Heart left ventricle (tissue), 16 donors: ENCODE measurements around the gene FCN1. TPM values are rescaled to one million over a fixed set of nuclear protein-coding genes. Genes with fewer than 3 reads are reported as not detected.

Experiments used
- ATAC-seq, 4 donors: fragments of 200-7000 bp; cut with Tn5 transposase; one replicate each; pipeline ENCODE4 v1.9.1; 2020 to 2022; ENCODE audit warnings: moderate library complexity in 4 of 4, mild to moderate bottlenecking in 3 of 4, moderate number of reproducible peaks in 1 of 4
- DNase-seq, 5 donors: peaks; one replicate each; pipeline ENCODE4 v3.0.0-alpha.2; 2020
- H3K27ac ChIP-seq, 12 donors: fragments of 200-600 bp; sonication (generic) in 4 of 12; one replicate each; pipeline versions ENCODE4 v1.5.0 to v1.8.0; 2016 to 2022; ENCODE audit warnings: mild to moderate bottlenecking in 2 of 12
- H3K27me3 ChIP-seq, 9 donors: fragments of 200-600 bp; sonication (generic) in 2 of 9; one replicate each; pipeline versions ENCODE4 v1.5.1 to v1.8.0; 2016 to 2022; ENCODE audit warnings: mild to moderate bottlenecking in 3 of 9
- H3K36me3 ChIP-seq, 9 donors: fragments of 200-600 bp; sonication (generic) in 2 of 9; one replicate each; pipeline versions ENCODE4 v1.5.0 to v1.8.0; 2018 to 2022; ENCODE audit warnings: mild to moderate bottlenecking in 2 of 9
- H3K4me1 ChIP-seq, 12 donors: fragments of 200-600 bp; sonication (generic) in 4 of 12; one replicate each; pipeline versions ENCODE4 v1.5.0 to v1.8.0; 2016 to 2022; ENCODE audit warnings: mild to moderate bottlenecking in 3 of 12
- H3K4me3 ChIP-seq, 12 donors: fragments of 200-600 bp; sonication (generic) in 4 of 12; one replicate each; pipeline versions ENCODE4 v1.5.0 to v1.8.0; 2017 to 2022; ENCODE audit warnings: mild to moderate bottlenecking in 9 of 12, moderate library complexity in 4 of 12
- H3K9me3 ChIP-seq, 12 donors: fragments of 200-600 bp; sonication (generic) in 4 of 12; one replicate each; pipeline versions ENCODE4 v1.5.0 to v1.8.0; 2016 to 2022; ENCODE audit warnings: mild to moderate bottlenecking in 1 of 12
- CTCF ChIP-seq, 12 donors: fragments of 200-600 bp; sonication (generic) in 4 of 12; IDR thresholded peaks; one replicate each; pipeline versions ENCODE4 v1.5.0 to v1.8.0; 2018 to 2022; ENCODE audit warnings: antibody characterized with exemption in 12 of 12, mild to moderate bottlenecking in 5 of 12
- POLR2A ChIP-seq, 2 donors: fragments of 450-650 bp; IDR thresholded peaks; one replicate each; pipeline ENCODE4 v1.6.1; 2017; ENCODE audit warnings: antibody characterized with exemption in 2 of 2, mild to moderate bottlenecking in 2 of 2, moderate library complexity in 2 of 2
- WGBS, 4 donors: extraction: QIAGEN DNeasy Blood & Tissue Kit in 2 of 4; methylation state at CpG; one replicate each; pipeline versions ENCODE4 v1.1.5 to v1.1.7; 2013 to 2018; 5-methylcytosine and 5-hydroxymethylcytosine counted together
- intact Hi-C, 10 donors: fragments of 100-400 bp; cut with DNase I; formaldehyde crosslinking; loops; one replicate each; pipeline versions ENCODE4 v1.11.1 to v1.14.2; 2022
- polyA plus RNA-seq, 2 donors: library from polyadenylated mRNA; stranded (reverse); fragments of 200-250 nt; gene quantifications; one replicate each; pipeline ENCODE4 v1.2.3, GENCODE V29; 2013
- total RNA-seq, 9 donors: library from RNA; depleted of rRNA in 2 of 9; stranded (reverse); fragments of >200 nt in 2 of 9; fragmentation: NEBNext Ultra II Directional in 3 of 9; extraction: Animal tissue kit (Norgen Biotek cat#: 25700) in 3 of 9; gene quantifications; one replicate each; pipeline versions ENCODE4 v1.1.0 to v1.2.4, GENCODE V29; 2016 to 2023
- donor health status: ischemic (EF 13 %, LVEDD 7.1; RV severe dilation, severe dysfunction).
- donor health status: healthy with polysubstance abuse.
- donor health status: DM: no; HTN: yes; CAD: no.
- donor health status: DM: no; HTN: no; CAD: no.
- donor health status: ischemic (EF 25% LVEDD 6.9; RV normal size, moderate dysfunction).
- donor health status: ischemic (EF 25% LVEDD 5.7; RV mildly dilated, moderate dysfunction).
- donor health status: healthy.
- donor health status: DM: yes; HTN: yes; CAD: no.
- donor health status: ischemic (EF 35%, LVEDD 5.7; RV mildly dilated, moderate dysfunction).
- donor health status: nonischemic (EF 11% LVEDD 7.7; RV severe dilation, severe dysfunction).
- donor health status: DM: yes; HTN: yes; CAD: no.
- donor health status: PGD.
- donor health status: ischemic (EF 29% LVEDD 5.4; RV normal size, mild dysfunction).
- donor health status: nonischemic (EF 23%, LVEDD 6.1; RV moderate dilation, normal function).

FCN1 gene
- total and polyA plus RNA-seq, 11 donors, result 0.81 to 87.5 (median 1.6) TPM

- H3K9me3 ChIP-seq, result no peaks in the 10 kb centered on the region
- 67 to 70% (median 70%) methylated on average over 10 to 13 of the region's 13 CpGs for WGBS, 4 donors
- intact Hi-C loops, result no loop called here
- ATAC-seq (peak; percentile 65 to 92 (median 78)), DNase-seq (peak in 4 of 5 donors; percentile 55 to 71 (median 59))
- peak overlapping the region in 2 of 12 donors; percentile 9 to 79 for H3K27ac ChIP-seq
- peak in 3 of 12 donors; percentile 12 to 18 (median 16) for TF ChIP-seq CTCF (IDR thresholded peaks at IDR 0.05)
- no peak for TF ChIP-seq POLR2A (IDR thresholded peaks at IDR 0.05)
- H3K4me3 ChIP-seq, result no peak overlapping the region
- peaks cover 0 to 55% (median 2%) of the 10 kb centered on the region in 12 donors for H3K4me1 ChIP-seq
- H3K27me3 ChIP-seq, result peaks cover 0 to 5% (median 0%) of the 10 kb centered on the region in 9 donors
- no peaks in the 10 kb centered on the region for H3K36me3 ChIP-seq
Measured at GRCh38 chr9:134929193-134930158, 11.8 kb upstream of the FCN1 start.

- intact Hi-C loops, result no loop called here
- DNase-seq (no peak), ATAC-seq (peak in 1 of 4 donors; percentile 29)
- Histone ChIP-seq H3K36me3 (no peaks in the 10 kb centered on the region), H3K9me3 (no peaks in the 10 kb centered on the region), H3K27me3 (peaks cover 0 to 5% (median 0%) of the 10 kb centered on the region in 9 donors), H3K4me3 (no peak overlapping the region), H3K4me1 (peaks cover 0 to 48% (median 2%) of the 10 kb centered on the region in 12 donors), H3K27ac (peak overlapping the region in 2 of 12 donors; percentile 9 to 79)
- no peak for TF ChIP-seq CTCF (IDR thresholded peaks at IDR 0.05)
- no peak for TF ChIP-seq POLR2A (IDR thresholded peaks at IDR 0.05)
- 57 to 64% (median 63%) methylated on average over 12 to 15 of the region's 15 CpGs for WGBS, 4 donors
Measured at GRCh38 chr9:134928436-134929192, 10.9 kb upstream of the FCN1 start.

GRCh38 chr9:134925011-134925511 is 7.3 kb upstream of the FCN1 start:
- Histone ChIP-seq H3K27ac (no peak overlapping the region), H3K36me3 (no peaks in the 10 kb centered on the region), H3K4me3 (no peak overlapping the region), H3K27me3 (no peaks in the 10 kb centered on the region), H3K9me3 (peaks cover 0 to 6% (median under 1%) of the 10 kb centered on the region in 12 donors), H3K4me1 (peaks cover 0 to 55% (median 2%) of the 10 kb centered on the region in 12 donors)
- intact Hi-C loops, result no loop called here
- DNase-seq, result peak in 1 of 5 donors; percentile 12
- WGBS, 4 donors, result 77 to 91% (median 88%) methylated on average over 7 of the region's 7 CpGs
- no peak for TF ChIP-seq CTCF (IDR thresholded peaks at IDR 0.05)
- no peak for TF ChIP-seq POLR2A (IDR thresholded peaks at IDR 0.05)
- ATAC-seq, result no peak
